ENCODE results near the gene GOLT1B.

DNA sequence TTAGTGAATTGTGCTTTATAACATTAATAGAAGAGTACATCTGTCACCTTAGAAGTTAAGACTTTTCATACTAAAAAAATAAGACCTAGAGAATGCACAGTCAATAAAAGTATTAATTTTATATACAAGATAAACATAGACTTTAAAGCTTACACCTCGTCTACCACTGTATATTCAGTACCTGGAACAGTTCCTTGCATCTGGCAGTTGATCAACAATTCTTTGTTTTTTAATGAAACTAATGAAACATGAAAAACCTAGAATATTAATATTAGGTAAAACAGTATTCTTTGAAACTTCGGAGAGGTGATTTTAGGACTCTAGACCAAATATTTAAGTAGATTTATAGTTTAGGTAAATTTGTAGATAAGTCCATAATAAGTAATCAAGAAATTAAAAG is 4.3 kb downstream of the GOLT1B start:
- TF ChIP-seq POLR2A (IDR thresholded peaks at IDR 0.05; ENCODE audit: low read depth, low read length) (no peak), POLR2AphosphoS5 (IDR thresholded peaks at IDR 0.05; ENCODE audit: low read depth, low read length) (no peak), TAF1 (IDR thresholded peaks at IDR 0.05; ENCODE audit: borderline replicate concordance, low read depth, low read length) (no peak)

Data from GM12892 (cell line).